Immature natural killer cell (primary cell): ENCODE data around the gene WFDC1. TPM values are rescaled to one million over a fixed set of nuclear protein-coding genes. Genes with fewer than 3 reads are reported as not detected.

ENCODE experiments used
- polyA plus RNA-seq, 3 donors: library from polyadenylated mRNA; unstranded; fragments of 300-500 nt; fragmentation: Illumina TruSeq; gene quantifications; one replicate each; pipeline ENCODE4 v1.2.3, GENCODE V29; 2021

Gene WFDC1
- polyA plus RNA-seq, 3 donors from 2014 or later = not detected

Other genes with a start within 250 kb of the WFDC1 start
- 10 to 100 TPM; 34.9 to 49.6 (median 48.0) TPM for gene MBTPS1, start 177.9 kb upstream of the WFDC1 start, polyA plus RNA-seq
- 10 to 100 TPM in 2 of 3 donors, 1 to 10 TPM in 1; 6.9 to 13.8 (median 12.2) TPM for gene HSDL1, start 149.7 kb upstream of the WFDC1 start, polyA plus RNA-seq
- gene DNAAF1, start 149.6 kb upstream of the WFDC1 start, polyA plus RNA-seq = 1 to 10 TPM in 1 of 3 donors, not detected in 2; 2.6 TPM
- gene TAF1C, start 107.8 kb upstream of the WFDC1 start, polyA plus RNA-seq = 1 to 10 TPM; 3.3 to 8.6 (median 8.2) TPM
- under 1 TPM in 1 of 3 donors, not detected in 2; 0.46 TPM for gene ADAD2, start 103.7 kb upstream of the WFDC1 start, polyA plus RNA-seq
- gene KCNG4, start 54.9 kb upstream of the WFDC1 start, polyA plus RNA-seq = not detected
- gene ATP2C2, start 73.7 kb downstream of the WFDC1 start, polyA plus RNA-seq = not detected
- gene MEAK7, start 209.8 kb downstream of the WFDC1 start, polyA plus RNA-seq = 1 to 10 TPM; 3.0 to 5.2 (median 5.1) TPM